ENCODE data around the gene POTEM. TPM values are rescaled to one million over a fixed set of nuclear protein-coding genes. Genes with fewer than 3 reads are reported as not detected.
"Not testable (repeated sequence)": the region's sequence is repeated elsewhere in the genome, so short reads cannot be mapped to it uniquely, and the experiment has no call there.

The POTEM gene
- total and polyA plus RNA-seq, 4 donors = not detected

- not testable (repeated sequence) for H3K36me3 ChIP-seq (ENCODE audit: control insufficient read depth in 4 of 4, insufficient read depth in 4 of 4, low read length in 4 of 4); H3K9ac ChIP-seq (ENCODE audit: insufficient read depth in 1 of 2, low read length in 2 of 2); ATAC-seq (ENCODE audit: insufficient read depth, low FRiP score); H3K4me3 ChIP-seq; H3K9me3 ChIP-seq (ENCODE audit: control insufficient read depth in 4 of 4, insufficient read depth in 3 of 4, low read length in 3 of 4); H3K4me1 ChIP-seq (ENCODE audit: control insufficient read depth in 5 of 5, insufficient read depth in 5 of 5, low read length in 5 of 5); H3K27ac ChIP-seq (ENCODE audit: low read depth in 1 of 2, low read length in 1 of 2); DNase-seq; H3K27me3 ChIP-seq (ENCODE audit: control insufficient read depth in 3 of 3, insufficient read depth in 3 of 3, low read length in 2 of 3)
- WGBS, 2 donors = 66 to 73% methylated on average over 4 of the region's 6 CpGs
These were observed 11.4 kb upstream of the POTEM start for GRCh38 chr14:18955816-18956215.

GRCh38 chr14:18961576-18961975 lies 5.7 kb upstream of the POTEM start:
- not testable (repeated sequence) for H3K9me3 ChIP-seq (ENCODE audit: control insufficient read depth in 4 of 4, insufficient read depth in 3 of 4, low read length in 3 of 4); H3K36me3 ChIP-seq (ENCODE audit: control insufficient read depth in 4 of 4, insufficient read depth in 4 of 4, low read length in 4 of 4); H3K27ac ChIP-seq (ENCODE audit: low read depth in 1 of 2, low read length in 1 of 2); DNase-seq; H3K4me1 ChIP-seq (ENCODE audit: control insufficient read depth in 5 of 5, insufficient read depth in 5 of 5, low read length in 5 of 5); H3K4me3 ChIP-seq; ATAC-seq (ENCODE audit: insufficient read depth, low FRiP score); H3K27me3 ChIP-seq (ENCODE audit: control insufficient read depth in 3 of 3, insufficient read depth in 3 of 3, low read length in 2 of 3); H3K9ac ChIP-seq (ENCODE audit: insufficient read depth in 1 of 2, low read length in 2 of 2)
- 30 to 71% methylated on average over 1 of the region's 2 CpGs for WGBS, 2 donors

GRCh38 chr14:18962143-18962542 lies 5.1 kb upstream of the POTEM start:
- H3K36me3 ChIP-seq (ENCODE audit: control insufficient read depth in 4 of 4, insufficient read depth in 4 of 4, low read length in 4 of 4); DNase-seq; H3K4me3 ChIP-seq; H3K27me3 ChIP-seq (ENCODE audit: control insufficient read depth in 3 of 3, insufficient read depth in 3 of 3, low read length in 2 of 3); H3K4me1 ChIP-seq (ENCODE audit: control insufficient read depth in 5 of 5, insufficient read depth in 5 of 5, low read length in 5 of 5); H3K9ac ChIP-seq (ENCODE audit: insufficient read depth in 1 of 2, low read length in 2 of 2); H3K27ac ChIP-seq (ENCODE audit: low read depth in 1 of 2, low read length in 1 of 2); ATAC-seq (ENCODE audit: insufficient read depth, low FRiP score); H3K9me3 ChIP-seq (ENCODE audit: control insufficient read depth in 4 of 4, insufficient read depth in 3 of 4, low read length in 3 of 4): not testable (repeated sequence)
- WGBS, 2 donors = no CpG with 5 or more reads among the region's 6 CpGs

DNA sequence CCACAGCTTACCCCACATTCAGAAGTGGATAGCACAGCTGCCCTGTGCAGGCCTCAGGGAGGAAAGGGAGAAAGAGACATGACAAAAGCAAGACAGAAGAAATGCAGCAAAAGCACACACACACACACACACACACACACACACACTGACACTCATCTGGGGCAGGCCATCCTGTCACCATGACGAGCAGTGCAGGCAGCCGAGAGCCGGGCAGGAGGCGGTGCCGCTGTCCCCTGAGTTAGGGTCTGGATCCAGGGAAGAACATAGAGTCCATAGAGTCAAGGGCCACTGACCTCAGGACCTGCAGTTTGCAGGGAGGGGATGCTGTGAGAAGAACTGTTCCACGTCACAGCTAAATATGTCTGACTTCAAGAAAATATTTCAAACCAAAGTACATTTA lies 4.0 kb upstream of the POTEM start:
- not testable (repeated sequence) for H3K36me3 ChIP-seq (ENCODE audit: control insufficient read depth in 4 of 4, insufficient read depth in 4 of 4, low read length in 4 of 4); H3K9me3 ChIP-seq (ENCODE audit: control insufficient read depth in 4 of 4, insufficient read depth in 3 of 4, low read length in 3 of 4); DNase-seq; ATAC-seq (ENCODE audit: insufficient read depth, low FRiP score); H3K27ac ChIP-seq (ENCODE audit: low read depth in 1 of 2, low read length in 1 of 2); H3K4me3 ChIP-seq; H3K4me1 ChIP-seq (ENCODE audit: control insufficient read depth in 5 of 5, insufficient read depth in 5 of 5, low read length in 5 of 5); H3K27me3 ChIP-seq (ENCODE audit: control insufficient read depth in 3 of 3, insufficient read depth in 3 of 3, low read length in 2 of 3); H3K9ac ChIP-seq (ENCODE audit: insufficient read depth in 1 of 2, low read length in 2 of 2)
- WGBS, 2 donors = 80 to 94% methylated on average over 5 to 6 of the region's 6 CpGs

DNA sequence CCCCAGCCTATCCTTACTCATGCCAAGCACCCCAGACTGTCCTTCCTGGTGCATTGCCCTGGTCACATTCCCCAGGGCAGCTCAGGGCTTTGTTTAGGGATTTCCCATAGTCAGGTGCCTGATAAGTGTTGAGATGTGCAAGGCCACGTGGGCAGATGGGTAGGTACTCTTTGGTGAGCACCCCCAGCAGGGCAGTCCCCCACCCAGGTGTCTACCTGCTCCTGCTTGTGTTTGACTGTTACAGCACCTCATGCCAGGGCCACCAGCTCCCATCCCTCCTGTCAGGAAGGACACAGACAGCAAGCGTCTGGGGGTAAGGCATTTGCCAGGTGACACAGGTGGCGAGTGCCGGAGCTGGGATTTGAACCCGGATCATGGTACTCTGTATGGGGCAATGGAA lies 2.4 kb upstream of the POTEM start:
- not testable (repeated sequence) for ATAC-seq (ENCODE audit: insufficient read depth, low FRiP score); DNase-seq; H3K9ac ChIP-seq (ENCODE audit: insufficient read depth in 1 of 2, low read length in 2 of 2); H3K9me3 ChIP-seq (ENCODE audit: control insufficient read depth in 4 of 4, insufficient read depth in 3 of 4, low read length in 3 of 4); H3K27me3 ChIP-seq (ENCODE audit: control insufficient read depth in 3 of 3, insufficient read depth in 3 of 3, low read length in 2 of 3); H3K4me3 ChIP-seq; H3K27ac ChIP-seq (ENCODE audit: low read depth in 1 of 2, low read length in 1 of 2); H3K36me3 ChIP-seq (ENCODE audit: control insufficient read depth in 4 of 4, insufficient read depth in 4 of 4, low read length in 4 of 4); H3K4me1 ChIP-seq (ENCODE audit: control insufficient read depth in 5 of 5, insufficient read depth in 5 of 5, low read length in 5 of 5)
- no CpG with 5 or more reads among the region's 5 CpGs for WGBS, 2 donors

DNA sequence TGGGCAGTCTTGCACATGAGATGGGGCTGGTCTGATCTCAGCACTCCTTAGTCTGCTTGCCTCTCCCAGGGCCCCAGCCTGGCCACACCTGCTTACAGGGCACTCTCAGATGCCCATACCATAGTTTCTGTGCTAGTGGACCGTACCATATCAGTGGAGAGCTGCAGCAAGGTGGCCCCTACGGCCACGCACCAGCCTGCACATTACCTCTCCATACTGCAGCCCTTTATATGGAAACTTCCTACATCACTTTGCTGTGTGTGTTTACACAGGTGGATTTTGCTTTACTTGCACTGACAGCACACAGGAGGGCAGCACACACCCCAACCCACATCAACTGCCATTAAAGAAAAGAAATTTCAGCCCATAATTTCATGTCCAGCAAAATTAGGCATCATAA lies 35.3 kb downstream of the POTEM start:
- not testable (repeated sequence) for DNase-seq; H3K4me3 ChIP-seq; H3K4me1 ChIP-seq (ENCODE audit: control insufficient read depth in 5 of 5, insufficient read depth in 5 of 5, low read length in 5 of 5); H3K36me3 ChIP-seq (ENCODE audit: control insufficient read depth in 4 of 4, insufficient read depth in 4 of 4, low read length in 4 of 4); ATAC-seq (ENCODE audit: insufficient read depth, low FRiP score); H3K27me3 ChIP-seq (ENCODE audit: control insufficient read depth in 3 of 3, insufficient read depth in 3 of 3, low read length in 2 of 3); H3K27ac ChIP-seq (ENCODE audit: low read depth in 1 of 2, low read length in 1 of 2); H3K9ac ChIP-seq (ENCODE audit: insufficient read depth in 1 of 2, low read length in 2 of 2); H3K9me3 ChIP-seq (ENCODE audit: control insufficient read depth in 4 of 4, insufficient read depth in 3 of 4, low read length in 3 of 4)
- WGBS, 2 donors = 69 to 87% methylated on average over 3 of the region's 3 CpGs

DNA sequence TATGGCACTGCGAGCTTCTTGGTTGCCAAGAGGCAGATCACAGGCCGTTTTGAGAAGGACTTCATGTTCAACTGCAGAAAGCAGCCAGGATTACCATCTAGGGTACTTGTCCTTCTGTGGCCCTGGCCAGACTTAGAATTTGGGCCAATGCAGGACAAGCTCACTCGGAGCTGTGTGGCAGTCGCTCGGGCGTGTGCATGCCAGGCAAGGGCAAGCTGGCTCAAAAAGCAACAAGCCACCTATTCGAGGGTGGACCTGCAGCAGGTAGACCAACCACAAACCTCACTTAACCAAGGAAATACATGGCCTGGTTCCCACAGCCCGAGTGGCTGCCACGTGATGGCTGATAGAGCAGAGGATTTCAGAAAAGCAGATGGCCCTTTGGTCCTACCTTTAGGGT lies 39.3 kb downstream of the POTEM start:
- H3K9me3 ChIP-seq (ENCODE audit: control insufficient read depth in 4 of 4, insufficient read depth in 3 of 4, low read length in 3 of 4); ATAC-seq (ENCODE audit: insufficient read depth, low FRiP score); H3K36me3 ChIP-seq (ENCODE audit: control insufficient read depth in 4 of 4, insufficient read depth in 4 of 4, low read length in 4 of 4); H3K9ac ChIP-seq (ENCODE audit: insufficient read depth in 1 of 2, low read length in 2 of 2); H3K4me1 ChIP-seq (ENCODE audit: control insufficient read depth in 5 of 5, insufficient read depth in 5 of 5, low read length in 5 of 5); H3K4me3 ChIP-seq; DNase-seq; H3K27me3 ChIP-seq (ENCODE audit: control insufficient read depth in 3 of 3, insufficient read depth in 3 of 3, low read length in 2 of 3); H3K27ac ChIP-seq (ENCODE audit: low read depth in 1 of 2, low read length in 1 of 2): not testable (repeated sequence)
- 81 to 100% methylated on average over 1 to 2 of the region's 9 CpGs for WGBS, 2 donors

- 65 to 71% methylated on average over 2 of the region's 6 CpGs for WGBS, 2 donors
- H3K4me1 ChIP-seq (ENCODE audit: control insufficient read depth in 5 of 5, insufficient read depth in 5 of 5, low read length in 5 of 5); H3K4me3 ChIP-seq; H3K9ac ChIP-seq (ENCODE audit: insufficient read depth in 1 of 2, low read length in 2 of 2); H3K27ac ChIP-seq (ENCODE audit: low read depth in 1 of 2, low read length in 1 of 2); DNase-seq; ATAC-seq (ENCODE audit: insufficient read depth, low FRiP score); H3K36me3 ChIP-seq (ENCODE audit: control insufficient read depth in 4 of 4, insufficient read depth in 4 of 4, low read length in 4 of 4); H3K27me3 ChIP-seq (ENCODE audit: control insufficient read depth in 3 of 3, insufficient read depth in 3 of 3, low read length in 2 of 3); H3K9me3 ChIP-seq (ENCODE audit: control insufficient read depth in 4 of 4, insufficient read depth in 3 of 4, low read length in 3 of 4): not testable (repeated sequence)
These were observed 40.4 kb downstream of the POTEM start for GRCh38 chr14:19007678-19008077.

DNA sequence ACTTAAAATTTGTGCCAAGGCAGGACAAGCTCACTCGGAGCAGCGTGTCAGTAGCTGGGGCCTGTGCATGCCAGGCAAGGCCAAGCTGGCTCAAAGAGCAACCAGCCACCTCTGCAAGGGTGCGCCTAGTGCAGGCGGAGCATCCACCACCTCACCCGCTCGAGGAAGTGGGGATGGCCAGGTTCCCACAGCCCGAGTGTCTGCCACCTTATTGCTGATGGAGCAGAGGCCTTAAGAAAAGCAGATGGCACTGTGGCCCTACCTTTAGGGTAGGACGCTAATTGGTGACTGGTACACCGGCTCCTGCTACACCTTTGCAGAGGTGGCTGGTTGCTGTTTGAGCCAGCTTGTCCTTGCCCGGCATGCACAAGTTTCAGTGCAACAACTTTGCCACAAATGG lies 43.8 kb downstream of the POTEM start:
- not testable (repeated sequence) for H3K36me3 ChIP-seq (ENCODE audit: control insufficient read depth in 4 of 4, insufficient read depth in 4 of 4, low read length in 4 of 4); H3K27me3 ChIP-seq (ENCODE audit: control insufficient read depth in 3 of 3, insufficient read depth in 3 of 3, low read length in 2 of 3); H3K9me3 ChIP-seq (ENCODE audit: control insufficient read depth in 4 of 4, insufficient read depth in 3 of 4, low read length in 3 of 4); ATAC-seq (ENCODE audit: insufficient read depth, low FRiP score); H3K4me3 ChIP-seq; H3K27ac ChIP-seq (ENCODE audit: low read depth in 1 of 2, low read length in 1 of 2); H3K4me1 ChIP-seq (ENCODE audit: control insufficient read depth in 5 of 5, insufficient read depth in 5 of 5, low read length in 5 of 5); H3K9ac ChIP-seq (ENCODE audit: insufficient read depth in 1 of 2, low read length in 2 of 2); DNase-seq
- WGBS, 2 donors = 78 to 91% methylated on average over 8 to 9 of the region's 10 CpGs
